H1 (cell line): ENCODE measurements around the gene DPYD. TPM values are rescaled to one million over a fixed set of nuclear protein-coding genes. Genes with fewer than 3 reads are reported as not detected.

Experiments used
- CBX8 ChIP-seq: fragments of 300-800, 300-1000 bp; sonication (generic); IDR thresholded peaks from 2 replicates; pipeline ENCODE4 v1.7.1; 2016; ENCODE audit warnings: low read depth, low read length, borderline replicate concordance
- GABPA ChIP-seq: IDR thresholded peaks from 2 replicates; pipeline ENCODE4 v1.6.1; 2011; ENCODE audit warnings: mild to moderate bottlenecking, low read length, moderate library complexity, borderline replicate concordance; ENCODE audit not compliant: insufficient read depth
- polyA plus RNA-seq, 7 experiments: library from polyadenylated mRNA; depleted of rRNA in 3 of 7; stranded (reverse) in 5 of 7; unstranded in 2 of 7; fragments of >200 nt in 5 of 7; fragments of 200-250 nt in 2 of 7; gene quantifications; 1 replicate in 5 of 7; 2 replicates in 1 of 7; 4 replicates in 1 of 7; pipeline versions ENCODE4 v1.2.1 to v1.2.3, GENCODE V29; 2011 to 2013; ENCODE audit warnings: missing spikeins in 2 of 7, mixed read lengths in 2 of 7
- total RNA-seq: library from RNA; stranded (reverse); fragmentation: NEBNext Ultra II Directional; extraction: Animal tissue kit (Norgen Biotek cat#: 25700); gene quantifications from 2 replicates; pipeline ENCODE4 v1.2.1, GENCODE V29; 2021

Gene DPYD
- total and polyA plus RNA-seq, 2 of the 8 experiments (the other 6 are each of a cell fraction or from before 2014, with no cell fraction given) = 0.29 to 0.73 TPM

DNA sequence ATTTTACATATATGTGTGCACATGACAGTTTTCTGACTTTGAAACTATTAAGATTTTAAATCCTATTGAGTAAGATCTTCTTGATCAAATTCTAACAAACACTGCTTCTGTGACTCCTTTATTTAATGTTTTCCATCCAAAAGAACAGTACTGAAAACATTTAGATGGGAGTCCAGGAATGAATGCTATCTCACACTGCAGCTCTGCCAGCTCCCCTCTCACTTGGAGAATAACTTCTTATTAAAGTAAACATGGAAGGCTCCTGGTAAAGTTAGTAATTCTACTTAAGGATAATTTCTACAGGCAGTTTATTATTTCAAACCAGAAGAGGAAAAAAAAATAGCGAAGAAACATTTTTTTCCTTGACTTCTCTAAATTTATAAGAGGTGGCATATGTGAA lies 349.1 kb downstream of the DPYD start (continued):
- no peak for TF ChIP-seq GABPA
- TF ChIP-seq CBX8 = no peak
- TF ChIP-seq, all 59 proteins: peak for 0
